NCI-H1436 (cell line): ENCODE measurements around the gene DUOXA1.
"Not testable (repeated sequence)": the region's sequence is repeated elsewhere in the genome, so short reads cannot be mapped to it uniquely, and the experiment has no call there.

Experiments
- DNase-seq: peaks from one replicate; lab custom pipeline; 2025; lab: John Stamatoyannopoulos, UW

The DUOXA1 gene

GRCh38 chr15:45112591-45113379, 16.9 kb downstream of the DUOXA1 start:
- DNase-seq: no peak

GRCh38 chr15:45112143-45112590, 17.5 kb downstream of the DUOXA1 start:
- no peak for DNase-seq

GRCh38 chr15:45111390-45112142, 18.1 kb downstream of the DUOXA1 start:
- no peak for DNase-seq

GRCh38 chr15:45110256-45110820, 19.3 kb downstream of the DUOXA1 start:
- no peak for DNase-seq

- DNase-seq: no peak
Observed at GRCh38 chr15:45107941-45108630, 21.6 kb downstream of the DUOXA1 start.

- DNase-seq: no peak
Observed at GRCh38 chr15:45106002-45106790, 23.5 kb downstream of the DUOXA1 start.

GRCh38 chr15:45105586-45105985, 24.1 kb downstream of the DUOXA1 start:
- no peak for DNase-seq

GRCh38 chr15:45104170-45104569, 25.5 kb downstream of the DUOXA1 start:
- DNase-seq: not testable (repeated sequence)

GRCh38 chr15:45102226-45102625, 27.5 kb downstream of the DUOXA1 start:
- no peak for DNase-seq

- DNase-seq: no peak
Observed at GRCh38 chr15:45101749-45102148, 27.9 kb downstream of the DUOXA1 start.

GRCh38 chr15:45100884-45101625, 28.6 kb downstream of the DUOXA1 start:
- DNase-seq: no peak

- DNase-seq: no peak
Observed at GRCh38 chr15:45099549-45100165, 30.0 kb downstream of the DUOXA1 start.

GRCh38 chr15:45097466-45097865, 32.2 kb downstream of the DUOXA1 start:
- DNase-seq: no peak

GRCh38 chr15:45095661-45096060, 34.0 kb downstream of the DUOXA1 start:
- DNase-seq: no peak

- no peak for DNase-seq
Observed at GRCh38 chr15:45094358-45094730, 35.3 kb downstream of the DUOXA1 start.

GRCh38 chr15:45093622-45094357, 35.9 kb downstream of the DUOXA1 start:
- DNase-seq: no peak

GRCh38 chr15:45093013-45093412, 36.7 kb downstream of the DUOXA1 start:
- DNase-seq: no peak

- DNase-seq: no peak
Observed at GRCh38 chr15:45091576-45091975, 38.1 kb downstream of the DUOXA1 start.

GRCh38 chr15:45091161-45091560, 38.5 kb downstream of the DUOXA1 start:
- DNase-seq: no peak
